ENCODE measurements around the gene SHANK3.
"Not testable (repeated sequence)": the region's sequence is repeated elsewhere in the genome, so short reads cannot be mapped to it uniquely, and the experiment has no call there.

The SHANK3 gene

DNA sequence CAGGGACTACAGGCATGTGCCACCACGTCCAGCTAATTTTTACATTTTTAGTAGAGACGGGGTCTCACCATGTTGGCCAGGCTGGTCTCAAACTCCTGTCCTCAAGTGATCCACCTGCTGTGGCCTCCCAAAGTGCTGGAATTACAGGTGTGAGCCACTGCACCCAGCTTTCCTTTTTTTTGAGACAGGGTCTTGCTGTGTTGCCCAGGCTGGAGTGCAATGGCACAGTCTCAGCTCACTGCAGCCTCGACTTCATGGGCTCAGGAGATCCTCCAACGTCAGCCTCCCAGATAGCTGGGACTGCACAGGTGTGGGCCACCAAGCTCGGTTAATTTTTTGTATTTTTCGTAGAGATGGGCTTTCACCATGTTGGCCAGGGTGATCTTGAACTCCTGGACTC is 18.0 kb upstream of the SHANK3 start:
- DNase-seq (ENCODE audit: low read depth), result not testable (repeated sequence)

DNA sequence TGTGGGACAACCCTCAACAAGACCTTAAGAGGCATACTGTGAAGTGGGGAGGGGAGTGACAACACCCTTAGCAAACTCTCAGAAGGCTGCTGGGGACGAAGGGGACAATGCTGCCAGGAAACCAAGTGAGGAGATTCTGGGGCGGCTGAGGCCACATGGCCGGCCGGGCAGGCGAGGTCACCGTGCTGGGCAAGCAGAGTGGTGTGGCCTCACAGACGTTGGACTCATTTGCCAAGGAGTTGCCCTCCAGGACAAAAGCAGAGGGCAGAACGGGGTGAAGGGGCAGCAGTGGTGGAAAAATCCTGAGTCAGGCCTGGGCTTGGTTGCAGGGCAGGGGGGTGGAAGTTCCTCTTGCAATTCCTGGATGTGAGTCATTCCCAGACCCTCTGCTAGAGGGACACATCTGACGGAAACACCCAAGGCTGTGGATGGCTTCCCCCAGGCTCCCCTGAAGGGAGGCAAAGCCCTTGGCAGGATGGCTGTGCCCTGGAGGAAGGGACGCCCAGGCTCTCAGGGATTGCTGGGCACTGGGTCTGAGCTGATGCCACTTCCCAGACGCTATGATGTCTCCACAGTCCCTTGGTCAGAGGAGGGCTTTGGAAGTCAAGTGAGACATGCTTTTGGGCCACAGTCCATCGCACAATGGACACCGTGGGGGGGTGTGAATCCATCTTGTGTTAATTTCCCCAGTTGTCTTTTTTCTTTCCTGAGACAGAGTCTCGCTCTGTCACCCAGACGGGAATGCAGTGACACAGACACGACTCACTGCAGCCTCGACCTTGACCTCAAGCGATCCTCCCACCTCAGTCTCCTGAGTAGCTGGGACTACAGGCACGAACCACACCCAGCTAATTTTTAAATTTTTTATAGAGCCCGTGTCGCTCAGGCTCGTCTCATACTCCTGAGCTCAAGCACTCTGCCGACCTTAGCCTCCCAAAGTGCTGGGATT is 16.2 kb upstream of the SHANK3 start:
- DNase-seq (ENCODE audit: low read depth), result peak; percentile 74

DNA sequence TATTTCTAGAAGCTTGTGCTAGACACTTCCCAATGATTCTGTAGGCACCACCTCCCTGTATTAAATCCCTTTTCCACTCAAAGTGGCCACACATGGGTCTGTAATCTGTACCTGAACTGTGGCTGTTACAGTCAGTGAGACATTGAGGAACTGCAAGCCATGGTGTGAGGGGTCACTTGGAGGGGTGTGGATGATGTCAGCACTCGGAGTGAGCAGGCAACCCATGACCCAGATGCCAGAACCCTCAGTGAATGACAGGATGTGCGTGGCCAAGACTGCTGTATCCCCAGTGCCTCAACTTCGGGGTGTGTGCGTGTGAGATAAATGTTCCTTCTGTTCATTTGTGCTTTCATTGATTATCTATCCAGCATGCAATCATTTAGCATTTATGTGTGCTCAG is 14.7 kb upstream of the SHANK3 start:
- DNase-seq (ENCODE audit: low read depth), result no peak

DNA sequence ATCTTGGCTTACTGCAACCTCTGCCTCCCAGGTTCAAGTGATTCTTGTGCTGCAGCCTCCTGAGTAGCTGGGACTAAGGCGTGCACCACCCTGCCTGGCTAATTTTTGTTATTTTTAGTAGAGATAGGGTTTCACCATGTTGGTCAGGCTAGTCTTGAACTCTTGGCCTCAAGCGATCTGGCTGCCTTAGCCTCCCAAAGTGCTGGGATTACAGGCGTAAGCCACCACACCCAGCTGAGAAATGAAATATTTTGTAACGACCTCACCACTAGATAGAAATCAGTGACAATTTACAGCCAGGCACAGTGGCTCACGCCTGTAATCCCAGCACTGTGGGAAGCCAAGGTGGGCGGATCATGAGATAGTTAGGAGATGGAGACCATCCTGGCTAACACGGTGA is 12.9 kb upstream of the SHANK3 start:
- not testable (repeated sequence) for DNase-seq (ENCODE audit: low read depth)

DNA sequence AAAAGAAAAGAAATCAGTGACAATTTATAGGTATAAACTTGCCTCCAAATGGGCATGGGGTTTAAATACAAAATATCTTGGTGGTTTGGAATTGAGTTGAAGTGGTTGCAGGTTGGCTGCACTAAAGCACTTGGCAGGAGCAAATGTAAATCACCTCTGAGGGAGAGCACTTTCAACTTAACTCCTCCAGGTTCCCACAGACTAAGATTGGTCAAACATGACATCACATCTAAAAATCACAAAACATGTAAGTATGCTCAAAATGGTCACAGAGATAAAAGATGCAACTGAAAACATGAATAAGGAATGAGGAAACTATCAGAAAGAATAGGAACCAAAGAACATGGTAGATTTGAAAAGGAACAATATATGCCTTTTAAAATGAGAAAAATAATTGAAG is 12.3 kb upstream of the SHANK3 start:
- DNase-seq (ENCODE audit: low read depth), result no peak

DNA sequence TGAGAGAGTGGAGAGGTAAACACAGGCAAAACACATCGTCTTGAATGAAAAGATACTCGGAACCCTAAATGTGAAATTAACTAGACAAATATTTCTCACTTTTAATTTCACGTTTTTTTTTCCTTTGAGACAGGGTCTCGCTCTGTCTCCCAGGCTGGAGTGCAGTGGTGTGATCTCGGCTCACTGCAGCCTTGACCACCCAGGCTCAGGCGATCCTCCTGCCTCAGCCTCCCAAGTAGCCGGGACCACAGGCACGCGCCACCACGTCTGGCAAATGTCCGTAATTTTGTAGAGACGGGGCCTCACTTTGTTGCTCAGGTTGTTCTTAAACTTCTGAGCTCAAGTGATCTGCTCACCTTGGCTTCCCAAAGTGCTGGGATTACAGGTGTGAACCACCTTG is 7.4 kb upstream of the SHANK3 start:
- no peak for DNase-seq (ENCODE audit: low read depth)

DNA sequence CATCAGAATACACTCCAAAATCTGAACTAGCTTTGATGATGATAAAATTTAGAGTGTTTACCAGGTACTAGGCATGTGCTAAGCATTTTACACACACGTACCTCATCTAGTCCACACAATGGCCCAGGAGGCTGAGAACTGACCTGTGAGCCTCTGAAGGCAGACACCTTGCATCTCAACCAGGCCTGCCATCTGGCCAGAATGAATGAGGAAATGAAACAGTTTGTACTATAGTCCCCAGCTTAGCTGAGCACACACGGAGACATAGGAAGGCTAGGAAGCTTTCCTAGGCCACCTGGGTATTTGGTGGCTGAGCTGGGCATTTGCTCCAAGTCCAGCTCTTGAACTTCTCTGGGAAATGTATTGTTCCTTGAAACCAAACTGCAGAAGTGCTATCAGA is 6.9 kb upstream of the SHANK3 start:
- DNase-seq (ENCODE audit: low read depth), result no peak

DNA sequence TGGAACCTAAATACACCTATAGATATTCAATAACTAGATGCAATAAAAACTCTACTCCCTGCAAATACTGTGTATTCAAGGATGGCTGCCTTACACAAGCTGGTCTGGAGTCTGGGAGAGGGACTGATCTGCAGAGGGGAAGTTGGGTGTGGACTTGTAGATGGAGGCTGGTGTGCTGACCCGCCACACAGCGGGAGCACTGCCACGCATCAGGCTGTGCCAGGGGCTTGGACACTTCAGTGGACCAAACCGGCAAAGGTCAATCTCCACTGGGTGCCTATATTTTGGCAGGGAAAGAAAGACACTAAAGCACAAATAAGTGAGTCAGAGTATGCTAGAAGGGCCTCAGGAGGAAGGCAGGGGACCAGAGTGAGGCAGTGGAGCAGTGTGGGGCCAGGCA is 2.1 kb upstream of the SHANK3 start:
- no peak for DNase-seq (ENCODE audit: low read depth)

DNA sequence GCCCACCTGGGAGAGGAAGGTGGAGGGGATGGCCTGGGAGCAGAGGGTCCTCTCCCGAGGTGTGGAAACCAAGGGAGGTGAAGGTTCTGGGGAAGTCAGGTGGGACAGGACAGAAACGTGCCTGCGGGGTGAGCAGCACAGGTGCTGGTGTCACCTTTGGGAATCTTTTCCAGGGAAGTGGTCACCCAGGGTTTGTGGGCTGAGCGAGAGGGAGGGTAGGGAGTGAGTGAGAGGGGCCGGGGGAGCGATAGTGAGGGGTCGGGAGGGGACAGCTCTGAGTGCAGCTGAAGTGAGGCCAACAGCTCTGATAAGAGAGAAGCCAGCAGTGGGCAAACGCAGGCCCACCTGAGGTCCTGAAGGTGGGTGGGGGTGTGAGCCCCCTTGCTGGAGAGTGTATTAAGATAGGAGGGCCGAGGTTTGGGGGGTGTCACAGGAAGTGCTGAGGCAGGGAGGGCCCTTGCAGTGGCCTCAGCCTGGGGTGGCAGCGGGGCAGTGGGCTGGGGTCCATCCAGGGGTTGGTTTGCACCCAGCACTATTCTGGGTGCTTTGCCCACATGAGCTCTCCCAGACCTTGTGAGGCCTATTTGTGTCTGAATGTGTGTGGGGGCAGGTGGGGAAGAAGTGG is 1.6 kb upstream of the SHANK3 start:
- no peak for DNase-seq (ENCODE audit: low read depth)

DNA sequence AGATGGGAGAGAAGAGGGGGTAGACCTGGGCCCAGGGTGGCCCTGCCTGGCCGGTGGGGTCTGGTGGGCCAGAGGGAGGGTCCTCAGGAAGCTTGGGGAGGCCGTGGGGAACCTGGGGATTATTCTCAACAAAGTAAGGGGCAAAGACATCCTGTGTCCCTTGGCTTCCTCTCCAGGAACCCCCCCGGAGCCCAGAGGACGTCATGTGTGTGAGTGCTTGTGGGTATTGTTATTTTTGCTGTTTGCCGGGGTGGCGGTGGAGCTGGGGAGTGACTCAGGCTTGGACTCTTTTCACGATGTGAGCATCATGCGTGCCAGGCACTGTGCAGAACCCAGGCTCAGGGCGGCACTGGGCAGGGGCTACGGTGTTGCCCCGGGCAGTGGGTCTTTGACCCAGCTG is 982 bp upstream of the SHANK3 start:
- no peak for DNase-seq (ENCODE audit: low read depth)

DNA sequence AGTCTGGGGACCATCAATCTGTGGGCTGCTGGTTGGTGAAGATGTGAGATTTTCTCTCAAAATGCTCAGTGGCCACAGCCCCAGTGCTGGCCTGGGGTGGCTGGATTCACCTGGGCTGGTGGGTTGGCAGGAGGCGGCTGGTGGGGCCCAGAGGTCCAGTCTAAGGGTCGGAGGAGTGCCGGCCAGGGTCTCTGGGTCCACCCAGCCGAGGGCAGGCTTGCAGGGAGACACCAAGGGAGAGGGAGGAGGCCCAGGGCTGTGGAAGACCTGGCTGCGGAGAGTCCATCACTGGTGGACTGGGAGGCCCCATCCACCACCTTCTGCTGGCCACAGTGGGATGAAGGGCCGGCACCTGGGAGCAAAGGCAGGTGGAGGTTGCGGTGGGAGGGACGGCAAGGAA is 582 bp upstream of the SHANK3 start:
- no peak for DNase-seq (ENCODE audit: low read depth)

DNA sequence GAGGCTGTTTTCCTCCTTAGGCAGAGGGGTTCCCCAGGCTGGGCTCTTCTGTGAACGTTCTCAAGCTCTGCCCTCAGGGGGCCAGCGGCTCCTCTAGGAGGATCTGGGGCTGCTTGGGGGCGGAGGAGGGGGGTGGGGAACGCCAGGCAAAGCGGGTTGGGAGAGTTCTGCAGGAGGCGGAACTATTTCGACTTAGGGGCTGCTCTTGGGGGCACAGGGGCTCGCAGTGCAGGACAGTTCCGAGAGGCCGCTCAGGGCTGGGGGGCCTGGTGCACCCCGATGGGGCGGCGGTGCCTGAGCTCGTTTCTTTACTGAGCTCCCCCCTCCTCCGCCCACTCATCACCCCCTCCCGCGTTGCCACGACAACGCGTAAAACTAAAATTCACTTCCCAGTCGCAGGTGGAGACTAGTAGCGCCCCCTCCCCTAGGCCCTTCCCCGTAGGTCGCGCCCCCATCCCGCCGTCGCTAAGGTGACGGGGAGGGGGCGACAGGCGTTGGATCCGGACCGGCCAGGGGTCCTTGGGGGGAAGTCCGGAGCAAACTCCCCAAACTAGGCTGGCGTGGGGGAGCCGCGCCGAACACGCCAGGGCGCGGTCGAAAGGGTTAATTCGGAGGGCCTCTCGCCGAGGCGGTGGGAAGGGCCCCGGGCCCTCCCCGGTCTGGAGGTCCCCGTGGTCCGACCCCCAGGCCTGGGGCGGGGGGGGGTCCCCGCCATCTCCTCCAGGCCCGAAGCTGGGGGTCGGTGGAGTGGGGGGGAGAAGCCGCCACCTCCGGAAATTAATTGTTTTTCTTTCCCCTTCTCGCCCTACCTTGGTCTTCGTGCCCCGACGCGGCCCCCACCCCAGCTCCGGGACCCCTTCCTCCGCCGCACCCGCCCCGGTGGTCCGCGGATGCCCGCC is 857 bp downstream of the SHANK3 start:
- no peak for DNase-seq (ENCODE audit: low read depth)

DNA sequence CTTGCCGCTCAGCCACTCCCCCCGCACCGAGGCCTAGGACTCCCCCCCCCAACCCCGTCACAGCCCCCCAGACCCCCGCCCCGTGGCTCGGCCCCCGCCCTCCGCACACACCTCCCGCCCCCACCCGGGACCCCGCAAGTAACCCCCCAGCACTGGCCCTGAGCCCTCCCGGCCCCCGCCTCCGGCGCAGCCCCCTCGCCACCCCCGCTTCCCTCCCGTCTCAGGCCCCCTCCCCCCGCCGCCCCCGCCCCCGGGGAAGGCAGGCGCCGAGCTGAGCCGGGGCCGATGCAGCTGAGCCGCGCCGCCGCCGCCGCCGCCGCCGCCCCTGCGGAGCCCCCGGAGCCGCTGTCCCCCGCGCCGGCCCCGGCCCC is 1.5 kb downstream of the SHANK3 start:
- DNase-seq (ENCODE audit: low read depth), result no peak

DNA sequence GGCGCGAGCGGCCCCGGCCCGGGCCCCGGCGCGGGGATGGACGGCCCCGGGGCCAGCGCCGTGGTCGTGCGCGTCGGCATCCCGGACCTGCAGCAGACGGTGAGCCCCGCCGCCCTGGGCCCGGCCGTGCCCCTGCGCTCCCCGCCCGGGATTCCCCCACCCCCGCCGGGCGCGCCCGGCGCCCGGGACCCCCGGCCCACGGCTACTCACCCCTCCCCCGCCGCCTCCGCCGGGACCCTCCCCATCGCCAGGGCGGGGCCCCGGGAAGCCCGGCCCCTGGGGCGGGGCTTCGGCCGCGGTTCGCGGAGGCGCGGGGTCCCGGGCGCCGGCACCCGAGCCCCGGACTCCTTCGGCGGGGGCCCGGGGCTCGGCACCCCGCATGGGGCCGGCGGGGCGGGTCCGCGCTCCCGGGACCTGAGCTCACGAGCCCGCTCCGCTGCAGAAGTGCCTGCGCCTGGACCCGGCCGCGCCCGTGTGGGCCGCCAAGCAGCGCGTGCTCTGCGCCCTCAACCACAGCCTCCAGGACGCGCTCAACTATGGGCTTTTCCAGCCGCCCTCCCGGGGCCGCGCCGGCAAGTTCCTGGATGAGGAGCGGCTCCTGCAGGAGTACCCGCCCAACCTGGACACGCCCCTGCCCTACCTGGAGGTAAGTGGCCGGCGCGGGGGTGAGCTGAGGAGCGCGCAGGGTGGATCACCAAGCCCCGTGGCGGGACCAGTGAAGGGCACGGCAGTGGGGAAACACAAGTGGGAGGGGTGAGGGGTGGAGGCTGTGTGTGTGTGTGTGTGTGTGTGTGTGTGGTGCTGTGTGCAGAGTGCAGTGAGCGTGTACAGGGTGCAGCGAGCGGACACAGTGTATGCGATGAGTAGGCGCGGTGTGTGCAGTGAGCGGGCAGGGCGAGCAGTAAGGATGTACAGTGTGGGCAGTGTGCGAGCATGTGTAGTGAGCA is 2.3 kb downstream of the SHANK3 start:
- DNase-seq (ENCODE audit: low read depth), result peak; percentile 13

DNA sequence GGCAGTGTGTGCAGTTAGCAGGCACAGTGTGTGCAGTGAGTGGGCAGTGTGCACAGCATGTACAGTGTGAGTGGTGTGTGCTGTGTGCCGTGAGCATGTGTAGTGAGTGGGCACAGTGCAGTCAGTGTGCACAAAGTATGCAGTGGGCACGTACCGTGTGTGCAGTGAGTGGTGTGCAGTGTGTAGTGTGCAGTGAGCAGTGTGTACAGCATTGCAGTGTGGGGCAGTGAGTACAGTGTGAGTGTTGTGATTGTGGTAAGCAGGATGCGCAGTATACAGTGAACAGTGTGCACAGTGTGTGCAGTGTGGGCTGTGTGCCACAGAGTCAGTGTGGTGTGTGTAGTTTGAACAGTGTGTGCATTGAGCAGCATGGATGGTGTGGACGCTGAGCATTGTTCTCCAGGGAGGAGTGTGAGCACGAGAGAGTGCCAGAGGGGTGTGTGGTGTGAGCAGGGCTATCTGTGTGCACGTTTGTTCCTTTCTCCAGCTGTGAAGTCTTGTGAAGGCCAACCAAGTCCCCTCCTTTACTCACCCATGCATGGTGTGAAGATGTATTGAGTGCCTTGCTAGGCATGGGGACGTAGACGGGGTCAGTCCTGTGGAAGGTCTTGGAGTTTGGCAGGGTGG is 3.0 kb downstream of the SHANK3 start:
- no peak for DNase-seq (ENCODE audit: low read depth)

DNA sequence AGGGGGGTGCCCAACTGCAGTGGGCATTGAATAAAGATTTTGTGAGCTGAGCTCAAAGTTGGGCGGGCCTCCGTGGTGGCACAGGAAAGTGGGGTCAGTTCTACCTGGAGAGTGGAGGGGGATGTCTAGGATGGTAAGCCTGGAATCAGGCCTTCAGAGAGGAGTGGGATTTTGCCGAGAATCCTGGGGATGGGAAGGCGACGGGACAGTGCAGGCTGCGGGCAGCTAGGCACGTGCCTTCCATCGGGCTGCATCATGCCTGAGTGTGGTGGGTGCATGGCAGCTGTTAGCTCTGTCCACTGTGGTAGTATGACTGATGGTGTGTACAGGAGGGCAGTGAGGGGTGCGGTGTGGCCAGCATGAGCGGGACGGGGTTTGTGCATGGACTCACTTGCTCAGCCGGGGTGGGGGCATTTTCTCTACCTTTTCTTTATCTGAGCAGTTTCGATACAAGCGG is 3.6 kb downstream of the SHANK3 start:
- DNase-seq (ENCODE audit: low read depth), result no peak

DNA sequence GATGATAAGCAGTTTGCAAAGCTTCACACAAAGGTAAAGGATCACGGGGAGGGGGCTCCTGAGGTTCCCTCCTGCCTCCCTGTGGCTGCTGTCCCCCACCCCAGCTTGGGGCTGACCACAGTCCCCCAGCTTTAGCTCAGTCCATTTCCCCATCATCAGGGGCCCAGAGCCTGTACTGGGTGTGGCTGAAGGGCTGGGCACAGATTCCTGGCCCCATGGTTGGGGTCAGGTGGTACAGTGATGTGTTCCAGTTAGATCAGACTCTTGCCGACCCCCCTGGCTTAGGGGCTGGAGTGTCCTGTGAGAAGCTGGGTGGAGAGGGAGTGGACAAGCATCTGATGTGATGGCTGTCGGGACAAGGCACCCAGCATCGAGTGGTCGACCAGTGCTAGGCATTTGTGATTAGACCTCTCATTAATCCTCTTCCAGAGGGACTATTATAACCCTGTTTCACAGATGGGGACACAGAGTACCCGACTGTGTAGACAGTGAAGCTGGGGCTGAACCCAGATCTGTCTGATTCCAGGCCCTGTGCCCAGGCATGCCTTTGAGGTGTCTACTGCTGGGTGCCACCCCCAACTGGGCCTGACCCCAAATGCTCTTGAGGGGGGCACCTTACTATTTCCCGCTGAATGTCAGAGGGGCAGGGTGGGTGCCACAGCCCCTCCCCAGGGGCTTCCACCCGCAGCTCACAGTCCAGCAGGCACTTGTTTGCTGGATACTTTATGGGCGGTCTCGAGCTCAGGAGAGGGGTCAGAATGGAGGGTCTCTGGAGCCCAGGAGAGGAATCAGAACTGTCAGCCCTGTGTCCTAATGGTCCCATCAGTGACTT is 4.3 kb downstream of the SHANK3 start:
- DNase-seq (ENCODE audit: low read depth), result no peak

DNA sequence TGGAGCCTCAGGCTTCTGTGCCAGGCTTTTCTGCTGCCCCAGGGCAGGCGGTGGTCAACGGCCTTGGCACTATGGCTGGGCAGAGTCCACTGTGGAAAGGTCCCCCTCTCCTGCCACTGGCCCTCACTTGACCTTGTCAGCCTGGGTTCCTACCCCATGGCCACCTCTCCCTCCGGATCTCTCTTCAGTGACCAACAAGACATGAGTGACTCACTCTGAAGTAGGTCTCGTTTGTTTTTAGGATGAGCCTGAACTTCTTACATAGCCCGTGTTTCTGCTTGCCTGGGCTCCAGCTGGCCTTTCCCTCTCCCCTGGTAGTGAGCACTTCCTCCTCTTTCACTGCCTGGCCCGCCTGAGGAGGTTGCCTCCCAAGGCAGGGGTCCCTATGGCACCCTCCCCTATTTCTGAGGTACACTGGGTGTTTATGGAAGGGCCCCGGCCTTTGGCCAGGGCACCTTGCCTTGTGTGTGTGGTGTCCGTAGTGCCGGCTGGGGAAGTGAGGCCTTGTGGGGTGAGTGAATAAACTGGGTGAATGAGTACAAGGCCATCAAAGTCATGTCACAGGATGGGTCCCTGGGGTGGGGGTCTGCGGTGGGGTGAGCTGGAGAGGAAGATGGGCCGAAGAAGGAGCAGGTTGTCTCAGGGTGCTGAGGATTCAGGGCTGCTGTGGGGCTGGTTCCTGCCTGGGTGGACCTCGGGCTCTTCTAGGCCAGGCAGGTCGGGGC is 5.0 kb downstream of the SHANK3 start:
- no peak for DNase-seq (ENCODE audit: low read depth)

DNA sequence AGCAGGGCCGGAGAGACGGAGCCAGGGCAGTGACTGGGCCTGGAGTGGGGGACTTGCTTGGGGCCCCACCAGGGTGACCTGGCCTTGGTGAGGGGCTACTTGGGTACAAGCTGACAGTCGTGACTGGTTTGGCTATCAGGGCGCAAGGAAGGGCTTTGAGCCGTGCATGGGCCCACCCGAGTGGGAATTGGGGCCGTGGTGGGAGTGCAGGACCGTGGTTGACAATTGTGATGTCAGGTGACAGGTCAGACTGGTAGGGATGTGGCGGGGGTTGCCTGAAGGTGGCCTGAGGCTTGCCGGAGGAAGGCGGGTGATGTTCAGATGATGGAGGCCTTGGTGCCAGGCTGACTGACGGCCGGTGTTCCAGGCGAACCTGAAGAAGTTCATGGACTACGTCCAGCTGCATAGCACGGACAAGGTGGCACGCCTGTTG is 5.6 kb downstream of the SHANK3 start:
- no peak for DNase-seq (ENCODE audit: low read depth)

Measured in ELR (cell line).